Stimulated activated naive CD4-positive, alpha-beta T cell (primary cell): Measurements from ENCODE around the gene FSTL3.
"Not testable (repeated sequence)": the region's sequence is repeated elsewhere in the genome, so short reads cannot be mapped to it uniquely, and the experiment has no call there.

Experiments used
- DNase-seq, 6 experiments: peaks; one replicate each; lab custom pipeline; 2025; lab: John Stamatoyannopoulos, UW

Gene FSTL3

DNA sequence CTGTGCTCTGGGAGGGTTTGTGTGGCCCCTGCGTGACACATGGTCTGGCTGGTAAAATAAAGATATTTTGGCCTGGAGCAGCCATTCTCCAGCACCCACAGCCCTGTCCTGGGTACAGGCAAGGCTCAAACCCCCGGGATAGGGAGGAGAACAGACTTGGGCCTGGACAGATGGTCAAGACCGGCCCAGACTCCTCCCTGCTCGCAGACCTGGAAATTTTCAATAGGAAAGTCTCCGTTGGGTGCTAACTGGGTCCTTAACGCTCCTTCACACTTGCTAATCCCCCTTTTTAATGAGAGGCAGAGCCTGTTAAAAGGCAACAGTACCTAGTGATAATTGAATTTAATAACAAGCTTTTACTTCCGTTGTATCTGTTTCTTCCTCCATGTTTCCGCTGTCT lies 35.1 kb downstream of the FSTL3 start:
- no peak for DNase-seq

DNA sequence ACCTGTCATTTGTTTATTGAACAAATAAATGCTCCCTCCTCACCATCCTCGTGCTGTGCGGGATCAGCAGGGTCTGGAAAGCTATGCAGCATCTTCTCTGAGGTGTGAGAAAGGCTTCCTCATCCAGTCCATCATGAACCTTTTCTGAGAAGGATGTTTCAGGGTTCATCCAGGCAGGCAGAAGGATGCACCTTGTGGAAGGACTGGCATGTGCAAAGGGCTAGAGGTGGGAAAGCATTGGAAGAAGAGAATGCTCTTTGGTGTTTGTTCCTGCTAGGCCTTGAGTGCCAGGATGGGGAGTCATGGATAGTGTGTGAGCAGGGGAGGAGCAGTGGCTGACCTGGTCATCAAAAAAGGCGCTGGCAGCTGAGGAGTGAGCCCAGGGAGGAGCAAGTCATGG lies 39.2 kb downstream of the FSTL3 start:
- DNase-seq, result no peak

DNA sequence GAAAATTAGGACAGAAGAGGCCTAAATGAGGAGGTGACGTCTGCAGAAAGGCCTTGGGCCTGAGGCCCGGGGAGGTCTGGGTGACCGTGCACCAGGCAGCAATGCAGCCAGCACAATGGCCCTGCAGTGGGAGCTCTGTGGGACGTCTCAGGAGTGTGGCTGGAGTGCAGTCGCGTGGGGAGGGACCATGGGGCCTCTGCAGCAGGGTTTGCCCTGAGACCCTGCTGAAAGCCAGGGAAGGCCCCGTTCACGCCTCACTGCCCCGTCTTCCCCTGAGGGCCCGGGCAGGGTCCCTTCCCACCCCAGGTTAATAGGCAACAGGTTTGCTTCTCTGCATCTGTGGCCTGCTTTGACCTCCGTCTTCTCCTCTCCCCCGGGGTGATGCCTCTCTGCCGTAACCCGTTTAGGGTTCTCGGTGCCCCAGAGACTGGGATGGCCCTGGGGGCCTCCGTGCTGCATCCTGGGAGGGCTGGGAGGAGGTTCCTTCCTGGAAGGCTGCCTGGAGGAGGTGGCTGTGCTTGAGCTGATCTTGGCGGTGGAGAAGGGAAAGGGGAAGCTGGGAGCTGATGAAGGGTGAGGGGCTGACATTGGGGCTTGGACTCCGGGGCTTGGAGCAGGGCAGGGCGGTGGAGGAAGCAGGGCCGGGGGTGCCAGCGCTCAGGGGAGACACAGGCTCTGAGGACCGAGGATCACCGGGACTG lies 42.2 kb downstream of the FSTL3 start:
- DNase-seq, result no peak

DNA sequence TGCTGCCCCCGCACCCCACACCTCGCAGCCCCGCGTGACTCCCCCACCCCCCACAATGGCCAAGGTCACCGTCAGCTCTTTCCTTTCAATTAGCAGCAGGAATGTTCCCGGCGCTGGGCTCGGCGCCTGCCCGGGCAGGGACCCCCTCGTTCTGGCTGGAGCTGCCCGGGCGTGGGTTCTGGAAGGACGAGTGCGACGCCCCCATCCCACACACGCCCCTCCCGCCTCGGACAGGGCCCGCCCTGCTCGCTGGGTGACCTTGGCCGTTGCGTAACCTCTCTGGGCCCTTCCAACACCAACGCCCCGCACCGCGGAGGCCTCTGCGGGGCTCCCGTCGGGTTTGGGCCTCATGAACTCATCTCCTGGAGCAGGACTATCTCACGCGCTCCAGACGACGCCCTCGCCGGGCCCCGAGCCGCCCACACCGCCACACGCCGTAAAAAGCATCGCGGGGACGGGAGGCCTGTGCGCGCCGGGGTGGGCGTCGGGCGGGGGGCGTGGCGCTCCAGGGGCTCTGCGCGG lies 42.9 kb downstream of the FSTL3 start:
- DNase-seq, result no peak

DNA sequence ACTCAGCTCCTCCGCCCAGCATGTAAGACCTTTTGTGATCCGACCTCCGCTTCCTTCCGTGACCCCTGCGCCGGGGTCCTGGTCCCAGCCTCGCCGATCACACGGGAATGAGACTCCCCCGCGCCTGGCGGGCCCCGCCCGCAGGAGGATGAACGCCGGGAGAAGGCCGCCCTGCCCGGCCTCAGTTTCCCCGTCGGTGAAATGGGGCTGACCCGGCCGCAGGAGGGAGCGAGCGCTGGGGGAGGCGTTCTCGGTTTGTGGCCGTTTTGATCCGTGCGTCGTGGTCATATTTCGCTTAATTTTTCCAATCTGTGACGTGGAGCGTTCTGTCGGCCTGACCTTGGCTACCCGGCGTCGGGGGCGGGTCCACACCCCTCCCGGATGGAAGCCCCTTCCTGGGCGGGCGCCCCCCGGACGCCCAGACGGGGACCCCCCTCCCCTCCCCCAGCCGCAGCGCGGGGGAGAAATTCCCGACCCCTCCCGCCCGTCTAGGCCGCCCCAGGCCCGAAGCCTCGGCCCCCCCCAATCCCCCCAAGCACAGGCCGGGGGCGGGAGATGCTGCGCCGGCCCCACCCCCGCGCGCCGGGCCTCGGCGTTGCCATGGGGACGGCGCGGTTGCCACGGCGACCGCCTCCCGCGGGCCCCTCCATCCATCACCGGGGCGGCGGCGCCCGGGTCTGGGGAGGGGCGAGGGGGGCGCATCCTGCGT lies 43.6 kb downstream of the FSTL3 start:
- DNase-seq, result no peak

DNA sequence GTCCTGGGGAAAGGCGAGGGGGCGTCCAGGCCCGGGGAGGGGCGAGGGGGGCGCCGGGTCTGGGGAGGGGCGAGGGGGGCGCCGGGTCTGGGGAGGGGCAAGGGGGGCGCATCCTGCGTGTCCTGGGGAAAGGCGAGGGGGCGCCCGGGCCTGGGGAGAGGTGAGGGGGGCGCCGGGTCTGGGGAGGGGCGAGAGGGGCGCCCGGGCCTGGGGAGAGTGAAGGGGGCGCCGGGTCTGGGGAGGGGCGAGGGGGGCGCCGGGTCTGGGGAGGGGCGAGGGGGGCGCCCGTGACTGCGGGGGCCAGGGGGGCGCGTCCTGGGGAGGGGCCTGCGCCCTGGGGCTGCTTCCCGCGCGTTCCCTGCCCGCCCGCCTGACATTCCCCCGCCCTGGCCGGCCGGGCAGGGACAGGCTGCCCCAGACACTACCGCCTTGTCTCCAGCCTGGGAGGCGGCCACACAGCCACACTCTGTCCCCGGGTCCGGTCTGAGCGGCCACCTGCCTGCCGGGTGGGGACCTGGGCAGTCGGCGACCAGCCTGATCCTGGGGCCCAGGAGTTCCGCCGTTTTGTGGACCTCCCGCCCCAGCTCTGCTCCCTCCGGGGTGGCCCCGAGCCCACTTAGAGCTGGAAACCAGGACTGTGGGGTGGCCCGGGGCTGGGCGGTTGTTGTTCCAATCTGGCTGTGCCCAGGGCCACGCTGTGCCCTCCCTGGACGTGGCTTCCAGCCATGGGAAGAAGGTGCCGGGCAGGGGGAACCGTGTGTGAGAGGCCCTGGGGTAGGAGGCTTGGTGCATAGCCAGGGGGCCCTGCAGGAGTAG lies 44.4 kb downstream of the FSTL3 start:
- DNase-seq, result no peak

DNA sequence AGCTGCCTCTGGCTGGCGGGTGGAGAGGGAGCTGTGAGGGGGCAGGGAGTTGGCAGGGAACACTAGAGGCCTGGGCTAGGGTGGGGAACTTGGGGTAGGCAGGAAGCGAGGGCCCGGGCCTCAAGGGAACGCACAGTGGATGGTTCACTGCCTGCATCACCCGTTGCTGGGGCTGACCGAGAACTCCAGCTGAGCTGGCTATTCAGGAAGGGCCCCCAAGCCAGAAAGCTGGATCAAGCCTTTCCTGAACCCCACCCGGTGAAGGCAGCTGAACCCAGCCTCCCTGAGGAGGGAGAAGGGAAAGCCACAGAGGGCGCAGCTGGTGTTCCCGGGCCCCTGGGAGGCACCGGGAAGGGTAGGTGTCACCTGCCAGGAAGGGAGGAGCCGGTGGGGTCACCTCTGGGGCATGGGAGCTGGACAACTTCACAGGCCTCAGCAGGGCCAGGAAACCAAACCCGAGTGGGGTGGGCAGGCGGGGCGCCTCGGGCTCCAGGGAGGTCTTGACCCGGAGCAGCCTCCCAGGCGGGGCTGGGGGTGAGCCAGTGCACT lies 46.4 kb downstream of the FSTL3 start:
- DNase-seq, result no peak

DNA sequence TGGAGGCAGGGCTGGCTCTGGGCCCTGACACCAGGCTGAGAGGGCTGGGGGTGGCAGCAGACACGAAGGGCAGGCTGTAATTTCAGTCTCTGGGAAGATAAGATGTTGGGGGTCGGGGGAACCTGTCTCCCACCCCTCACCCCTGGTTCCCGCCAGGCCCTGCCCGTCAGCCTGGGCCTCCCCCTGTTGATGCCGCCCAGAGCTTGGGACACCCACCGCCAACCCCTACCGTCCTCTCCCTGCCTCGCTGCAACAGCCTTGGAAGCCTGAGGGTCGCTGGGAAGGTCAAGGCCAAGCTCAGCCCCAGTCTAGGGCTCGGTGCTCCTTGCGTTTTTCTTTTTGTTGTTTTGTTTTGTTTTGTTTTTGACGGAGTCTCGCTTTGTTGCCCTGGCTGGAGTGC lies 47.1 kb downstream of the FSTL3 start:
- DNase-seq, result no peak

DNA sequence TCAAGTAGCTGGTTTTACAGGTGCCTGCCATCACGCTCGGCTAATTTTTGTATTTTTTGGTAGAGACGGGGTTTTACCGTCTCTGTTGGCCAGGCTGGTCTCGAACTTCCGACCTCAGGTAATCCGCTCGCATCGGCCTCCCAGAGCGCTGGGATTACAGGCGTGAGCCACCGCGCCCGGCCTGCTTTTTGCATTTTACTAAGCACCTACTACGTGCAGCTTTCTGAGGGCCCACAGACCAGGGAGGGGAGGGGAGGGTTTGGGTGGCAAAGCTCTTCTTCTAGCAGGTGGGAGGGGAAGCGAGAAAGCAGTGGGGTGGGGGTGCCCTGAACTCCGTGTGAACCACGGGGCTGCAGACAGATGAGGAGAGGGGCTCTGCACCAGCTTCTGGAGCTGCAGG lies 47.5 kb downstream of the FSTL3 start:
- no peak for DNase-seq

DNA sequence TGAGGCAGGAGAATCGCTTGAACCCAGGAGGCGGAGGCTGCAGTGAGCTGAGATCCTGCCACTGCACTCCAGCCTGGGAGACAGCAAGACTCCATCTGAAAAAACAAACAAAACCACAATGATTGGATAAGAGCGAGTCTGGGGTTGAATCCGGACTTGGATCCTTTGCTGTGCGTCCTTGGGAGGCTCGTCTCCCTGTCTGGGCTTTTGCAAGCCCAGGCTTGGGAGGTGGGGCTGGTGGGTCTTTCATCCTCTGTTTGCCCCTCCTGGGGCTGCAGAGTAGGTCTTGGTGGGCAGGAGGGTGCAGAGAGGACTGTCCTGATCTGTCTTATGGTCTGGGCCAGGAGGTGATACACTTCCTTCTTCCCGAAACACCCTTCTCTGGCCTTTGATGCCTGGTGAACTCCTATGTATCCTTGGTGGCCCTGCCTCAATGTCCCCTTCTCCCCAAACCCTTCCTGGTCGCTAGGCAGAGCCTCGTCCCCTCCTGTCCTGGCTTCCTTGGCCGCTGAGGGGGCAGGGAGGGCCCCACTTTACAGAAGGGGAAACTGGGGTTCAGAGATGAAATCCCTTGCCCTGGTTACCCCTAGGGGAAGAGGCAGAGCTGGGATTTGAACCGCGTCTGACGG lies 49.4 kb downstream of the FSTL3 start:
- no peak for DNase-seq

DNA sequence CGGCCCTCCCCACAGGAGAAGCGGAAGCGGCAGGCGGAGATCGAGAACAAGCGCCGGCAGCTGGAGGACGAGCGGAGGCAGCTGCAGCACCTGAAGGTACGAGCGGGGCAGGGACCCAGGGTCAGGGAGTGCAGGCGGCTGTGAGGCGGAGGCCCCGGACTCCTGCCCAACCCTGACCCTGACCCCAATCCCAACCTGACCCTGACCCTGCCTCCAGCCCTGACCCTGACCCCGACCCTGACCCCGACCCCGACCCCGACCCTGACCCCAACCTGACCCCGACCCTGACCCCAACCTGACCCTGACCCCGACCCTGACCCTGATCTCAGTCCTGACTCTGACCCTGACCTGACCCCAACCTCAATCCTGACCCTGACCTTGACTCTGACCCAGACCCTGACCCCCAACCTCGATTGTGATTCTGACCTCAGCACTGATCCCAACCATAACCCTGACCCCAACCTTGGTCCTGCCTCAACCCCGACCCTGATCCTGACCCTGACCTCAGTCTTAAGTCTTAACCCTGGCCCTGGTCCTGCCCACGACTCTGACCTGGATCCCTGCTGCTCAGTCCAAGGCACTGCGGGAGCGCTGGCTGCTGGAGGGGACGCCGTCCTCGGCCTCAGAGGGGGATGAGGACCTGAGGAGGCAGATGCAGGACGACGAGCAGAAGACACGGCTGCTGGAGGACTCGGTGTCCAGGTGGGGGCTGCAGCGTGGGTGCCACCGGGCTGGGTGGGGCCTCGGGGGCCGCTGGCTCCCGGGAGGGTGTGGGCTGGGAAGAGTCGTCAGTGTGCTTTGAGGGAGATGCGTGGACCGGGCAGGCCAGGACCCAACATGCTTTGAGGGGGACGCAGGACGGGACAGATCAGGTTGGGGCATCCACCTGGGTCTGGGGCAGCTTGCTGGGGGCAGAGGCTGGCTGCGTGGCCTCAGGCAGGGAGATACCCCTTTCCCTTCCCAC lies 51.1 kb downstream of the FSTL3 start:
- DNase-seq, result no peak

DNA sequence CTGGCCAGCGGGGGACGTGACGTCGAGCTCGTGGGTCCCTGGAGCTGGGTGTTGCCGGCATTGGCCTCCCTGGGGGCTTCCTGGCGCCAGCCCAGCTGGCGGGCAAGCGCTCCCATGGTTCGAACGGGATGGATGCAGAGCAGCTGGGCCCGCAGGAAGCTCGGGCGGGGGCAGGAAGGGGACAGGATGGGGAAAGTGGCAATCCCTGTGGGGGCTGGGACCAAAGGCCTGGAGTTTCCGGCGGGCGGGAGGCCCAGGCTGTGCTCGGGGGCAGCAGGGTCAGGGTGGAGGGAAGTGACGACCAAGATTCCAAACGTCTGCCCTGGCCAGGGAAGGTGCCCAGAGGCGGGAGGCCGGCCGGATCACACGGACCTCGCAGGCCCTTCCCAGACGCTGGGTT lies 51.8 kb downstream of the FSTL3 start:
- DNase-seq, result no peak

DNA sequence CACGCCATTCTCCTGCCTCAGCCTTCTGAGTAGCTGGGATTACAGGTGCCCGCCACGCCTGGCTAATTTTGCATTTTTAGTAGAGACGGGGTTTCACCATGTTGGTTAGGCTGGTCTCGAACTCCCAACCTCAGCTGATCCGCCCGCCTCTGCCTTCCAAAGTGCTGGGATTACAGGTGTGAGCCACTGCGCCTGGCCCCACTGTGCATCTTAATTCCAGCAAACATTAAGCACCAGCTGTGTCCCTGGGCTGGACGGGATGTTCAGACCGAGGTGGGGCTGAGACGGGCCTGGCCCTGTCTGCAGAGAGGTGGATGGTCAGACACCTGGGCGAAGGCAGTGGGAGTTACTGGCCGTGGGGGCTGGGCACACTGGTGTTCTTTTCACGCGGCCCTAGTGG lies 53.4 kb downstream of the FSTL3 start:
- DNase-seq, result not testable (repeated sequence)

DNA sequence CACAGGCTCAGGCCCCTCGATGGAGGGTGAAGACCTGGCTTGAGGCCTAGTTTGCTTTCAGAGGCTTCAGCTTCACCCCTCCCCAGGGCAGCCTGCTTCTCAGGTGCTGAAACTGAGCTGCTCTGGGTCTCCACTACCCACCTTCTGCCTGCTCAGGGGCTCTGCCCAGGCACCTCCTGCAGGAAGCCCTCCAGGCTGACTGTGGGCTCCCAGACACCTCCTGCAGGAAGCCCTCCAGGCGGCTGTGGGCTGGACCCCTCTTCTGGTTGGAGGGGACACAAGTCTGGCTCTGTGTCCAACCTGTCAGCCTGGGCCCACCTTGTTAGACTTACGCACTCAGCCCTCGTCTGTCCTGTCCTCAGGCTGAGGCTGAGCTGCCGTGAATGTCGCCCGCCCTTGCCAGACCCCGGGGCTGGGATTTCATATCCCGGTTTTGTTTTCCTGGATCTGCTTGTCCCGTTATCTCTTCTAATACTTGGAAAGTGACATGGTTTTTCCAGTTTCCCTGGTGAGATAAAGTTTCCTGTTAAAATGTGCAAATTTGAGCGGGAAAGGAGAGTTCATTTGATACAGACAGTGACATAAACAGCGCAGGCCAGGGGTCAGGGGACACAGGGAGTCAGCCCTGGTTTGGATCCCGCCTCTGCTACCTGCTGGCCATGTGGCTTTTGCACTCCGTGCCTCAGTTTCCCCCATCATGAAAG lies 53.9 kb downstream of the FSTL3 start:
- DNase-seq, result no peak

DNA sequence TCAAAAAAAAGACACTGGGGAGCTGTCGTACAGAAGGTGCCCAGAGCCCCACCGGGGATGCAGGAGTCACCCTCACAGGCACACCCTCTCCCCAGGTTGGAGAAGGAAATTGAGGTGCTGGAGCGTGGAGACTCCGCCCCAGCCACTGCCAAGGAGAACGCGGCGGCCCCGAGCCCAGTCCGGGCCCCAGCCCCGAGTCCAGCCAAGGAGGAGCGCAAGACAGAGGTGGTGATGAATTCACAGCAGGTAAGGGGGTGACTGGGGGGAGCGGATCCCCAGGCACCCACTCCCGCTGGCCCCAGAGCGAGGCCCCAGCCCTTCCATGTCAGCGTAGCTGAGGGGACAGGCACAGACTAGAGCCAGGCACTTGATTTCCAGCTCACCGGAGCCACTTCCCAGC lies 54.8 kb downstream of the FSTL3 start:
- no peak for DNase-seq

DNA sequence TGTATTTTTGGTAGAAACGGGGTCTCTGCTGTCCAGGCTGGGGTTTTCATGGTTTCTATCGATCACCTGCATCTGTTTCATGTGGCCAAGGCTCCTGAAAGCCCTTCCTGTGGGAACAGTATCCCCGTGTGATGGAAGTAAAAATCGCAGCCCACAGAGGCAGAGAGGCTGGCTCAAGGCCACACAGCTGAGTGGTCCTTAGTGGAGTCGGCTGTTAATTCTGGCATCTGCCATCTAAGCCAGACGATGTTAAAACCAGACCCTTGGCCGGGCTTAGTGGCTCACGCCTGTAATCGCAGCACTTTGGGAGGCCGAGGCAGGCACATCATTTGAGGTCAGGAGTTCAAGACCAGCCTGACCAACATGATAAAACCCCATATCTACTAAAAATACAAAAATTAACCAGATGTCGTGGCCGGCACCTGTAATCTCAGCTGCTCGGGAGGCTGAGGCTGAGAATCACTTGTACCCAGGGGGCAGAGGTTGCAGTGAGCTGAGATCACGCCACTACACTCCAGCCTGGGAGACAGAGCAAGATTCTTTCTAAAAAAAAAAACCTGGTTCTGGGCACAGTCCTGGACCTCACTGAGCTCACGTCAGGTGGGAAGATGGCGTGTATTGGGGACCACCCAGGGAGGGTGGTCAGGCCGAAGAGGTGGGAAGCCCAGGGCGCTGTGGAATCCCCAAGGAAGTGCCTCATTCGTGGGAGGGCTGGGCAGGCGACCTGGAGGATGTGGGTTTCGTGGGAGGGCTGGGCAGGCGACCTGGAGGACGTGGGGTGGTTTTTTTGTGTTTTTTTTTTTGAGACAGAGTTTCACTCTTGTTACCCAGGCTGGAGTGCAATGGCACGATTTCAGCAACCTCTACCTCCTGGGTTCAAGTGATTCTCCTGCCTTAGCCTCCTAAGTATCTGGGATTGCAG lies 56.2 kb downstream of the FSTL3 start:
- DNase-seq, result no peak
